Measurements from ENCODE around the gene CDH26. TPM values are rescaled to one million over a fixed set of nuclear protein-coding genes. Genes with fewer than 3 reads are reported as not detected.

CDH26 gene
- total and polyA plus RNA-seq, 2 experiments from 2014 or later, result 2.0 TPM

DNA sequence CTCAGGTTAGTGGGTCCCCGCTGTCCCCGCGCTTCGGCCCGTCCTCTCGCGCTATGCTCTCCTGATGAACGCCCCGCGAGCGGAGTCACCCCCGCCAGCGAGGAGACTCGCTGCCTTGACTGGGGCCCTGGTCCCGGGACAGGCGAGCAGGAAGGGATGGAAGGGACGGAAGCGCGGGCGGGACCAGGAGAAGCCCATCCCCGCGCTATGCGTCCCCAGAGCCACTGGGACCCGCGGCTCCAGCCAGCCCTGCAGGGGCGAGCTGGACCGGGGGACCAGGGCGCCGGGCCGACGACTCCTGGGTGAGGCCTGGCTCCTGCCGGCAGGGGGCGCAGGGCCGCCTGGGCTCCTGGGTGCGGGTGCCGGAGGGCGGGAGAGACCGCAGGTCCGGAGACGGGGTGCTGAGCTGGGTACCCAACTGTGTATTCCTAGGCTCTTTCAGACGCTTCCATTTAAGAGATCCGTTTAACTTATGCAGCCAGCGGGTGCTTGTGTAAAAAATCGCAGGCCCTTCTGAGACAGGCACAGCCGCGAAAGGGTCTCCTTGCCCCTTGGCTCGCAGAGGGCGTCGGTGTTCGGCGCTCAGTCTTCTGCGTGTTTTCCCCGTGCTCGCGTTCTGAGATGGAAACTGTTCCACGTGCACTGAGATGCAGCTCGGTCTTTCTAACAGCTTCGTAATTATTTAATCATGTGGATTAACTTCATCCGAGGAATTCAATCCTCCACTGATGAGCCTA lies 24.2 kb upstream of the CDH26 start:
- H3K4me3 Mint-ChIP-seq, result peak overlapping the region; percentile 65
- Histone ChIP-seq H3F3A (replicated peaks; ENCODE audit: low read depth) (no peaks in the 10 kb centered on the region), H3K79me2 (replicated peaks; ENCODE audit: insufficient read depth) (no peaks in the 10 kb centered on the region), H2AFZ (peak overlapping the region; percentile 97), H3K36me3 (ENCODE audit: insufficient read depth) (no peaks in the 10 kb centered on the region), H3K4me2 (peak overlapping the region; percentile 82), H3K27me3 (ENCODE audit: insufficient read depth) (peaks cover 77% of the 10 kb centered on the region), H3K27ac (ENCODE audit: low read depth) (no peak overlapping the region), H3K4me3 (peak overlapping the region; percentile 51), H4K20me1 (replicated peaks; ENCODE audit: insufficient read depth) (peaks cover 11% of the 10 kb centered on the region; the same call in 1 of the 2 replicates), H3K4me1 (ENCODE audit: insufficient read depth) (no peaks in the 10 kb centered on the region; the same call in 1 of the 2 replicates), H3K9me2 (ENCODE audit: insufficient read depth) (no peaks in the 10 kb centered on the region)
- H3K9me3 Mint-ChIP-seq, result peaks cover 12% of the 10 kb centered on the region
- H3K27ac Mint-ChIP-seq, result no peak overlapping the region
- H3K36me3 Mint-ChIP-seq (ENCODE audit: low read depth), result peaks cover 7% of the 10 kb centered on the region
- DNase-seq (ENCODE audit: low spot score), result peak; percentile 87
- H3K4me1 Mint-ChIP-seq, result peaks cover 6% of the 10 kb centered on the region
- TF ChIP-seq EZH2phosphoT487 (IDR thresholded peaks at IDR 0.05; ENCODE audit: unreplicated experiment), result no peak
- TF ChIP-seq, protein P1, sequence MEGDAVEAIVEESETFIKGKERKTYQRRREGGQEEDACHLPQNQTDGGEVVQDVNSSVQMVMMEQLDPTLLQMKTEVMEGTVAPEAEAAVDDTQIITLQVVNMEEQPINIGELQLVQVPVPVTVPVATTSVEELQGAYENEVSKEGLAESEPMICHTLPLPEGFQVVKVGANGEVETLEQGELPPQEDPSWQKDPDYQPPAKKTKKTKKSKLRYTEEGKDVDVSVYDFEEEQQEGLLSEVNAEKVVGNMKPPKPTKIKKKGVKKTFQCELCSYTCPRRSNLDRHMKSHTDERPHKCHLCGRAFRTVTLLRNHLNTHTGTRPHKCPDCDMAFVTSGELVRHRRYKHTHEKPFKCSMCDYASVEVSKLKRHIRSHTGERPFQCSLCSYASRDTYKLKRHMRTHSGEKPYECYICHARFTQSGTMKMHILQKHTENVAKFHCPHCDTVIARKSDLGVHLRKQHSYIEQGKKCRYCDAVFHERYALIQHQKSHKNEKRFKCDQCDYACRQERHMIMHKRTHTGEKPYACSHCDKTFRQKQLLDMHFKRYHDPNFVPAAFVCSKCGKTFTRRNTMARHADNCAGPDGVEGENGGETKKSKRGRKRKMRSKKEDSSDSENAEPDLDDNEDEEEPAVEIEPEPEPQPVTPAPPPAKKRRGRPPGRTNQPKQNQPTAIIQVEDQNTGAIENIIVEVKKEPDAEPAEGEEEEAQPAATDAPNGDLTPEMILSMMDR (conservative IDR thresholded peaks at IDR 0.05; ENCODE audit: low read depth in 2 of 2), result peak; percentile 69 to 73
- no peak for TF ChIP-seq NANOG (IDR thresholded peaks at IDR 0.05; ENCODE audit: borderline replicate concordance)
- TF ChIP-seq JUNB (IDR thresholded peaks at IDR 0.05; ENCODE audit: unreplicated experiment), result no peak
- no peak for TF ChIP-seq STAT1 (IDR thresholded peaks at IDR 0.05; ENCODE audit: unreplicated experiment)
- TF ChIP-seq ZNF114 (CRISPR knock-in tag; IDR thresholded peaks at IDR 0.05), result no peak
- no peak for TF ChIP-seq POLR2AphosphoS5 (IDR thresholded peaks at IDR 0.05; ENCODE audit: low read depth)
- no peak for TF ChIP-seq EZH2 (IDR thresholded peaks at IDR 0.05; ENCODE audit: low read depth, unreplicated experiment)
- TF ChIP-seq, protein P2, sequence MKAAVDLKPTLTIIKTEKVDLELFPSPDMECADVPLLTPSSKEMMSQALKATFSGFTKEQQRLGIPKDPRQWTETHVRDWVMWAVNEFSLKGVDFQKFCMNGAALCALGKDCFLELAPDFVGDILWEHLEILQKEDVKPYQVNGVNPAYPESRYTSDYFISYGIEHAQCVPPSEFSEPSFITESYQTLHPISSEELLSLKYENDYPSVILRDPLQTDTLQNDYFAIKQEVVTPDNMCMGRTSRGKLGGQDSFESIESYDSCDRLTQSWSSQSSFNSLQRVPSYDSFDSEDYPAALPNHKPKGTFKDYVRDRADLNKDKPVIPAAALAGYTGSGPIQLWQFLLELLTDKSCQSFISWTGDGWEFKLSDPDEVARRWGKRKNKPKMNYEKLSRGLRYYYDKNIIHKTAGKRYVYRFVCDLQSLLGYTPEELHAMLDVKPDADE (IDR thresholded peaks at IDR 0.05), result no peak
- ATAC-seq, result peak; percentile 95
- peaks cover 27% of the 10 kb centered on the region for H3K27me3 Mint-ChIP-seq (ENCODE audit: insufficient read depth, low read depth, poor library complexity)

DNA sequence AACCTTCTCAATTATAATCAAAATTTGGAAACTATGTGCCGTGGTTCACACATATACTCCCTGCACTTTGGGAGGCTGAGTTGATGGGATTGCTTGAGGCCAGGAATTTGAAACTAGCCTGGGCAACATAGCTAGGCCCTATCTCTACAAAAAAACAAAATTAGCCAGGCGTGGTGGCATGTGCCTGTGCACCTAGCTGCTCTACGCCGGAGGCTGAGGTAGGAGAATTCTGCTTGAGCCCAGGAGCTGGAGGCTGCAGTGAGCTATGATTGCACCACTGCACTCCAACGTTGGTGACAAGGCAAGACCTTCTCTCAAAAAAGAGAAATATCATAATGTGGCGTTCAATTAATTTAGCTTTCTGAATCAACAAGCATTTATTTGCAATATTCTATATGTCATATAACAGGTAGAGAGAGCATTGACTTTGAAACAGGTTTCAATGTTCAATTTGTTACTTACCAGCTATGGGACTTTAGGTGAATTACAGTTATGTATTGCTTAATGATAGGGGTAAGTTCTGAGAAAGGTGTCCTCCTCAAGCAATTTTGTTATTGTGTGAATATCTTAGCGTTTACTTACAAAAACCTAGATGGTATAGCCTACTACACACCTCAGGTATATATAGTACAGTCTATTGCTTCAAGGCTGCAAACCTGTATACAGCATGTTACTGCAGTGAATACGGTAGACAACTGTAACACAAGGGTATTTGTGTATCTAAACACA lies 22.6 kb upstream of the CDH26 start:
- Mint-ChIP-seq H3K27ac (no peak overlapping the region), H3K4me3 (no peak overlapping the region), H3K9me3 (peaks cover 15% of the 10 kb centered on the region), H3K27me3 (ENCODE audit: insufficient read depth, low read depth, poor library complexity) (peaks cover 37% of the 10 kb centered on the region), H3K36me3 (ENCODE audit: low read depth) (peaks cover 7% of the 10 kb centered on the region), H3K4me1 (peaks cover 4% of the 10 kb centered on the region; the same call in 2 of the 3 replicates)
- H3K27ac ChIP-seq (ENCODE audit: low read depth), result no peak overlapping the region
- H3K4me2 ChIP-seq, result no peak overlapping the region
- H2AFZ ChIP-seq, result no peak overlapping the region
- DNase-seq (ENCODE audit: low spot score), result no peak
- no peaks in the 10 kb centered on the region; the same call in 1 of the 2 replicates for H3K4me1 ChIP-seq (ENCODE audit: insufficient read depth)
- H3K36me3 ChIP-seq (ENCODE audit: insufficient read depth), result no peaks in the 10 kb centered on the region
- H3K79me2 ChIP-seq (replicated peaks; ENCODE audit: insufficient read depth), result no peaks in the 10 kb centered on the region
- peaks cover 75% of the 10 kb centered on the region for H3K27me3 ChIP-seq (ENCODE audit: insufficient read depth)
- H3F3A ChIP-seq (replicated peaks; ENCODE audit: low read depth), result no peaks in the 10 kb centered on the region
- ATAC-seq, result no peak
- H4K20me1 ChIP-seq (replicated peaks; ENCODE audit: insufficient read depth), result peaks cover 11% of the 10 kb centered on the region; the same call in 1 of the 2 replicates
- no peak overlapping the region for H3K4me3 ChIP-seq
- H3K9me2 ChIP-seq (ENCODE audit: insufficient read depth), result no peaks in the 10 kb centered on the region
- TF ChIP-seq, protein P3, sequence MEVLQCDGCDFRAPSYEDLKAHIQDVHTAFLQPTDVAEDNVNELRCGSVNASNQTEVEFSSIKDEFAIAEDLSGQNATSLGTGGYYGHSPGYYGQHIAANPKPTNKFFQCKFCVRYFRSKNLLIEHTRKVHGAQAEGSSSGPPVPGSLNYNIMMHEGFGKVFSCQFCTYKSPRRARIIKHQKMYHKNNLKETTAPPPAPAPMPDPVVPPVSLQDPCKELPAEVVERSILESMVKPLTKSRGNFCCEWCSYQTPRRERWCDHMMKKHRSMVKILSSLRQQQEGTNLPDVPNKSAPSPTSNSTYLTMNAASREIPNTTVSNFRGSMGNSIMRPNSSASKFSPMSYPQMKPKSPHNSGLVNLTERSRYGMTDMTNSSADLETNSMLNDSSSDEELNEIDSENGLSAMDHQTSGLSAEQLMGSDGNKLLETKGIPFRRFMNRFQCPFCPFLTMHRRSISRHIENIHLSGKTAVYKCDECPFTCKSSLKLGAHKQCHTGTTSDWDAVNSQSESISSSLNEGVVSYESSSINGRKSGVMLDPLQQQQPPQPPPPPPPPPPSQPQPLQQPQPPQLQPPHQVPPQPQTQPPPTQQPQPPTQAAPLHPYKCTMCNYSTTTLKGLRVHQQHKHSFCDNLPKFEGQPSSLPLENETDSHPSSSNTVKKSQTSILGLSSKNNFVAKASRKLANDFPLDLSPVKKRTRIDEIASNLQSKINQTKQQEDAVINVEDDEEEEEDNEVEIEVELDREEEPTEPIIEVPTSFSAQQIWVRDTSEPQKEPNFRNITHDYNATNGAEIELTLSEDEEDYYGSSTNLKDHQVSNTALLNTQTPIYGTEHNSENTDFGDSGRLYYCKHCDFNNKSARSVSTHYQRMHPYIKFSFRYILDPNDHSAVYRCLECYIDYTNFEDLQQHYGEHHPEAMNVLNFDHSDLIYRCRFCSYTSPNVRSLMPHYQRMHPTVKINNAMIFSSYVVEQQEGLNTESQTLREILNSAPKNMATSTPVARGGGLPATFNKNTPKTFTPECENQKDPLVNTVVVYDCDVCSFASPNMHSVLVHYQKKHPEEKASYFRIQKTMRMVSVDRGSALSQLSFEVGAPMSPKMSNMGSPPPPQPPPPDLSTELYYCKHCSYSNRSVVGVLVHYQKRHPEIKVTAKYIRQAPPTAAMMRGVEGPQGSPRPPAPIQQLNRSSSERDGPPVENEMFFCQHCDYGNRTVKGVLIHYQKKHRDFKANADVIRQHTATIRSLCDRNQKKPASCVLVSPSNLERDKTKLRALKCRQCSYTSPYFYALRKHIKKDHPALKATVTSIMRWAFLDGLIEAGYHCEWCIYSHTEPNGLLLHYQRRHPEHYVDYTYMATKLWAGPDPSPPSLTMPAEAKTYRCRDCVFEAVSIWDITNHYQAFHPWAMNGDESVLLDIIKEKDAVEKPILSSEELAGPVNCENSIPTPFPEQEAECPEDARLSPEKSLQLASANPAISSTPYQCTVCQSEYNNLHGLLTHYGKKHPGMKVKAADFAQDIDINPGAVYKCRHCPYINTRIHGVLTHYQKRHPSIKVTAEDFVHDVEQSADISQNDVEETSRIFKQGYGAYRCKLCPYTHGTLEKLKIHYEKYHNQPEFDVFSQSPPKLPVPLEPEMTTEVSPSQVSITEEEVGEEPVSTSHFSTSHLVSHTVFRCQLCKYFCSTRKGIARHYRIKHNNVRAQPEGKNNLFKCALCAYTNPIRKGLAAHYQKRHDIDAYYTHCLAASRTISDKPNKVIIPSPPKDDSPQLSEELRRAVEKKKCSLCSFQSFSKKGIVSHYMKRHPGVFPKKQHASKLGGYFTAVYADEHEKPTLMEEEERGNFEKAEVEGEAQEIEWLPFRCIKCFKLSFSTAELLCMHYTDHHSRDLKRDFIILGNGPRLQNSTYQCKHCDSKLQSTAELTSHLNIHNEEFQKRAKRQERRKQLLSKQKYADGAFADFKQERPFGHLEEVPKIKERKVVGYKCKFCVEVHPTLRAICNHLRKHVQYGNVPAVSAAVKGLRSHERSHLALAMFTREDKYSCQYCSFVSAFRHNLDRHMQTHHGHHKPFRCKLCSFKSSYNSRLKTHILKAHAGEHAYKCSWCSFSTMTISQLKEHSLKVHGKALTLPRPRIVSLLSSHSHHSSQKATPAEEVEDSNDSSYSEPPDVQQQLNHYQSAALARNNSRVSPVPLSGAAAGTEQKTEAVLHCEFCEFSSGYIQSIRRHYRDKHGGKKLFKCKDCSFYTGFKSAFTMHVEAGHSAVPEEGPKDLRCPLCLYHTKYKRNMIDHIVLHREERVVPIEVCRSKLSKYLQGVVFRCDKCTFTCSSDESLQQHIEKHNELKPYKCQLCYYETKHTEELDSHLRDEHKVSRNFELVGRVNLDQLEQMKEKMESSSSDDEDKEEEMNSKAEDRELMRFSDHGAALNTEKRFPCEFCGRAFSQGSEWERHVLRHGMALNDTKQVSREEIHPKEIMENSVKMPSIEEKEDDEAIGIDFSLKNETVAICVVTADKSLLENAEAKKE (CRISPR knock-in tag; IDR thresholded peaks at IDR 0.05), result no peak
- TF ChIP-seq NANOG (IDR thresholded peaks at IDR 0.05; ENCODE audit: borderline replicate concordance) (no peak), CREB1 (CRISPR knock-in tag; IDR thresholded peaks at IDR 0.05; ENCODE audit: low read depth) (no peak), EZH2phosphoT487 (IDR thresholded peaks at IDR 0.05; ENCODE audit: unreplicated experiment) (no peak), ZNF114 (CRISPR knock-in tag; IDR thresholded peaks at IDR 0.05) (no peak), STAT1 (IDR thresholded peaks at IDR 0.05; ENCODE audit: unreplicated experiment) (no peak)
